Raji (cell line): ENCODE data around the gene TPK1.

Source experiments
- POLR2A ChIP-seq: IDR thresholded peaks from 2 replicates; pipeline ENCODE4 v1.6.1; 2011; ENCODE audit warnings: low read depth, low read length, control low read depth; ENCODE audit not compliant: insufficient read depth

Gene TPK1

GRCh38 chr7:144632724-144633123 is 203.1 kb downstream of the TPK1 start:
- TF ChIP-seq POLR2A = no peak

DNA sequence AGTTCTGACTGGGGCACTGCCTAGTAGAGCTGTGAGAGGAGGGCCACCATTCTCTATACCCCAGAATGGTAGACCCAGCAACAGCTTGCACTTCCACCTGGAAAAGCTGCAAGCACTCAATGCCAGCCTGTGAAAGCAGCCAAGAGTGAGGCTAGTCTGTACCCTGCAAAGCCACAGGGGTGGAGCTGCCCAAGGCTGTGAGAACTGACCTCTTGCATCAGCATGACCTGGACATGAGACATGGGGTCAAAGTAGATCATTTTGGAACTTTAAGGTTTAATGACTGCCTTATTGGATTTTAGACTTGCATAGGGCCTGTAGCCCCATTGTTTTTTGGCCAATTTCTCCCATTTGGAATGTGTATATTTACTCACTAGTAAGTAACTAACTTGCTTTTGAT is 206.3 kb downstream of the TPK1 start:
- TF ChIP-seq POLR2A = no peak

DNA sequence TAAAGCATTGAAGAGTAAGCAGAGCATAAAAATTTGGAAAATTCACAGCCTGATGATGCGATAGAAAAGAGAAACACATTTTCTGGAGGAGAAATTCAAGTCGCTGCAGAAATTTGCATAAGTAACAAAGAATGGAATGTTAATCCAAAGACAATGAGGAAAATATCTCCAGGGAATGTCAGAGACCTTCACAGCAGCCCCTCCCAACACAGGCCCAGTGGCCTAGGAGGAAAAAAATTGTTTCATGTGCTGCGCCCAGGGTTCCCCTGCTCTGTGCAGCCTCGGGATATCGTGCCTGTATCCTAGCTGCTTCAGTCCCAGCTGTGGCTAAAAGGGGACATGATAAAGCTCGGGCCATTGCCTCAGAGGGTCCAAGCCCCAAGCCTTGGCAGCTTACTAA is 206.8 kb downstream of the TPK1 start:
- TF ChIP-seq POLR2A = no peak

GRCh38 chr7:144628176-144628575 is 207.7 kb downstream of the TPK1 start:
- no peak for TF ChIP-seq POLR2A

- TF ChIP-seq POLR2A = no peak
Observed at GRCh38 chr7:144622745-144623144, 213.1 kb downstream of the TPK1 start.

- TF ChIP-seq POLR2A = no peak
Observed at GRCh38 chr7:144606261-144606660, 229.6 kb downstream of the TPK1 start.

DNA sequence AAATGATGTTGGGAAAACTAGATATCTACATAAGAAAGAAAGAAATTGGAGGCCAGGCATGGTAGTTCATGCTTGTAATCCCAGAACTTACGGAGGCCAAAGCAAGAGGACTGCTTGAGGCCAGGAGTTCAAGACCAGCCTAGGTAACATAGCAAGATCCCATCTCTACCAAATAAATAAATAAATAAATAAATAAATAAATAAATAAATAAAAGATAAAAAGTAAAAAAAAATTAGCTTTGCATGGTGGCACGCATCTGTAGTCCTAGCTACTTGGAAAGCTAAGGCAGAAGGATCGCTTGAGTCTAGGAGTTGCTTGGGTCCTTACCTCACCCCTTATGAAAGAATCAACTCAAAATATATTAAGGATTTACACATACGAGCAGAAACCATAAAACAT is 238.9 kb downstream of the TPK1 start:
- no peak for TF ChIP-seq POLR2A

DNA sequence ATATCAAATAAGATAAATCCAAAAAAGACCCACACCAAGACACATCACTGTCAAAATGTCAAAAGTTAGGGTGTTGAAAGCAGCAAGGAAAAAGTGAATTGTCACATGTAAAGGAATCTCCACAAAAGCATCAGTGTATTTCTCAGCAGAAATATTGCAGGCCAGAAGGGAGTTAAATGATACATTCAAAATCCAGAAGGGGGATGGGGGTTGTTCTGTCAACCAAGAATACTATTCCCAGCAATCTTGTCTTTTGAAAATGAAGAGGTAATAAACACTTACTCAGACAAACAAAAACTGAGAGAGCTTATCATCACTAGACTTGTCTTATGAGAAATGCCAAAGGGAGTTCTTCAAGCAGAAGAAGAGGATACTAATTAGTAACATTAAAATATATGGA is 241.3 kb downstream of the TPK1 start:
- TF ChIP-seq POLR2A = no peak

DNA sequence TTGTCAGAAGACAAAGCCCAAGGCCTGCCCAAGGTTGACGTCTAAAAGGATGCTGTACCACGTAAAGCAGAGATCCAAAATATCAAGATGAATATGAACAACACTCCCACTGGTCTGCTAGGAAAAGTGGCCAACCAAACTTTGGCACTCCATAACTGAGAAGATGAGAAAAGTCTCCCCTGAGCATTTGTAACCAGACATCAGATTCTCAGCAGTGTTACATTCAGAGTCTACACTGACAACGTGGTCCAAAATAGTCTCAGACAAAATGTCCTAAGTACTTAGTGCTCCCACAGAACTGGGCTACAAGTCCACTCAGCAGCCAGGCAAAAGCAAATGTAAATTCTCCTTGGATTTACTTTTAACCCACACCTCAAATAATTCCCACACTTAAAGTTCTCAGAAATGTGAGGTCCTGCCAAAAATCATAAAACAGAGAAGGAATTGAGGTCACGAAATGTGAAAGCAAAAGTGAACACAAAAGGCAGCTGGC is 247.2 kb downstream of the TPK1 start:
- TF ChIP-seq POLR2A = no peak

DNA sequence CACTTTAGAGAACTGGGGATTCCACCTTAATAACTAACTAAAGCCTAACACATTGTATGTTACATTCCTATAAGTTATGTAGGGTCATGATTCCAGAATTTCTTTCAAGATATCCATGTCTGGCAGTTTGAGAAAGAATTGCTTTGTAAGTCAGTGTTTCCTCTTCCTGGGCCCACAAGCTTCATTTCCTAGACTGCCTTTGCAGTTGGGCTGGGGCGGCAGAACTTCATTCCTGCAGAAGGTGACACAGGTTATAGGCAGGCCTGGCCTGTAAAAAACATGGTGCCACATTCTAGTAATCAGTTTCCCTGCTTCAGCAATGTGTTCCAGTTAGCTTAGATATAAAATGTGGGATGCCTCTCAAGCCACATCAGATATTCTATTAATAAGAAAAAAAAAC is 248.2 kb downstream of the TPK1 start:
- TF ChIP-seq POLR2A = no peak

GRCh38 chr7:144584726-144585125 is 251.1 kb downstream of the TPK1 start:
- no peak for TF ChIP-seq POLR2A

DNA sequence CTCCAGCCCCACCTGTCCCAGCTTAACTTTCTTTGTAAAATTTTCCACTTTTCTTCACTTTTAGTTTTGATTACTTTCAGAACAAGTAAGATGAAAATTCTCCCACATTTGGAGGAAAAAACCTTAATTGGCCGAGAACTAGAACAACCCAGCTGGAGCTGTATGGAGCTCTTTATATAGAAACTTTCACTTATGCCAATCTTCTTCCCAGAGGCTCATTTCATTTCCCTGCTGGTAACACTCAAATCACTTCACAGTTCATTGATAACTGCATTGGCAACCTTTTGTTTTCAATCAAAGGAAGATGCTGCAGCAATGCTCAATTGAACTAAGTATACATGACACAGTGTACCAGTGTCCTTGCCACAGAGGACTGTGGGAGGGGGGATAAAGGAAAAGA is 256.2 kb downstream of the TPK1 start:
- TF ChIP-seq POLR2A = no peak

- TF ChIP-seq POLR2A = no peak
Observed at GRCh38 chr7:144575456-144575855, 260.4 kb downstream of the TPK1 start.

GRCh38 chr7:144568233-144568632 is 267.6 kb downstream of the TPK1 start:
- no peak for TF ChIP-seq POLR2A

DNA sequence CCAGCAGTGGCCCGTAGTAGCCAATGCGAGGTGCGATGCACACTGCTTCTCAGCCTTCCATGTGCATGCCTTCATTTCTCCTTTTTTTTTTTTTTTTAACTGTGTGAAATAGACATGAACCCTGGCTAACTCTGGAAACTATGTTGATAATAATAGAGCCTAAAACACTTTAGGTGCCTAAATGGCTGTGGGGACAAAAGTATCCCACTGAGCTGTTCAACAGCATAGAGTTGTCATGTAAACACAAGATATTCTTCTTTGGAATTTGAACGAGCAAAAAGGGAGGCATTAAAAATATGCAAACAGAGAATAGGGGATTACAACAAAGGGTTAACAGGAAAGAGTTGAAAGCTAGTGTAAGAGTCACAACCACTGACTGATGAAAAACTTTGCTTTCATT is 270.3 kb downstream of the TPK1 start:
- no peak for TF ChIP-seq POLR2A

DNA sequence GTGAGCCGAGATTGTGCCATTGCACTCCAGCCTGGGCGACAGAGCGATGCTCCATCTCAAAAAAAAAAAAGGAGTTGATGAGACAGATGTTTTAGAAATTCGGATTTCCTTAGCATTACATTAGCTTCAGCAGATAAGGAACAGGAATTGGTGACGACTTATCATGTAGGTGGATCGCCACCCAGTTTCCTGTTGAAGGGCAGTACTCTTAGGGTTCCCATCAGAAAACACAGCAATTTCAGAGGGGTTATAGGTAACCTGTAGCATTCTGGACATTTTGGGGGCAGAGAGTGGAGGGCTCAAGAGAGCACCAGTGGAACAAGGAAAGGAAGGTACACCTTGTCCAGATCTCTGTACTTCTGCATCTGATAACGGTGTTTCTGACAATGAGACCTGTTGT is 286.0 kb downstream of the TPK1 start:
- no peak for TF ChIP-seq POLR2A

GRCh38 chr7:144548556-144548955 is 287.3 kb downstream of the TPK1 start:
- no peak for TF ChIP-seq POLR2A

DNA sequence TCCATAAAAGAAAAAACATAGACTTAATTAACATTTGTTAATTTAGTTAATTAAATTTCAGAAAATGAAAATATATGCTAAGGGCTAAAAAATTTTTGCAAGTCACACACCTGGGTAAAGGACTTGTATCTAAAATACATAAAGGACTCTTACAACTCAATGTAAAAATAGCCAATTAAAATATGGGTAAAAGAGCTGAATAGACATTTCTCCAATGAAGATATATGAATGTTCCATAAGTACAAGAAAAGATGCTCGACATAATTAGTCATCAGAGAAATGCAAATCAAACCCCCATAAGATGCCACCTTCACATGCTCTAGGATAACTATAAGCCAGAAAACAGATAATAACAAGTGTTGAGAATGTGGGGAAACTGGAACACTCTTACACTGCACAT is 288.0 kb downstream of the TPK1 start:
- no peak for TF ChIP-seq POLR2A
